HepG2 (cell line): ENCODE data around the gene WDR19. TPM values are rescaled to one million over a fixed set of nuclear protein-coding genes. Genes with fewer than 3 reads are reported as not detected.

Experiments
- ATAC-seq: fragments of 200-7000 bp; cut with Tn5 transposase; 3 replicates; pipeline ENCODE4 v1.9.1; 2020; ENCODE audit warnings: mild to moderate bottlenecking, moderate library complexity
- BruUV-seq: library from RNA; stranded (reverse); fragments of 400-500 nt; replicated peaks from 2 replicates; lab custom pipeline; 2021; lab: Mats Ljungman, UMichigan
- CTCF ChIA-PET: fragments of 300-600 bp; formaldehyde crosslinking; extraction: SDS; loops from one replicate; lab custom pipeline; 2021; ENCODE audit warnings: low total read pairs, inconsistent platforms, low intra/inter-chr PET ratio; lab: Yijun Ruan, JAX
- POLR2A ChIA-PET: fragments of 350-600 bp; sonication (Branson Sonifier 250); formaldehyde crosslinking; loops from one replicate; lab custom pipeline; 2020; ENCODE audit warnings: antibody characterized with exemption, inconsistent platforms; lab: Yijun Ruan, JAX
- DNase-seq: peaks from one replicate; pipeline ENCODE4 v3.0.0-alpha.2; 2015; ENCODE audit warnings: low spot score
- FAIRE-seq: peaks from 3 replicates; lab custom pipeline; 2011; peaks lifted over from hg19 to GRCh38; lab: Jason Lieb, UNC
- H2AFZ ChIP-seq: one replicate; pipeline ENCODE4 v1.6.1; 2011; ENCODE audit warnings: low read length, inconsistent platforms
- H3K27ac ChIP-seq: fragments of 300-600 bp; 3 replicates; pipeline ENCODE4 v1.8.0; 2011; ENCODE audit warnings: mixed run types, mild to moderate bottlenecking, mixed read lengths, low read length, inconsistent platforms; ENCODE audit not compliant: insufficient read depth; ENCODE audit errors: extremely low read length
- H3K27me3 ChIP-seq, 2 experiments: fragments of 200-600 bp in 1 of 2; 2 replicates in 1 of 2; 3 replicates in 1 of 2; pipeline versions ENCODE4 v1.6.0 to v1.8.0; 2011; ENCODE audit warnings: low read length in 2 of 2, mild to moderate bottlenecking in 2 of 2, moderate library complexity in 2 of 2, inconsistent platforms in 1 of 2; ENCODE audit not compliant: insufficient read depth in 2 of 2, control insufficient read depth in 1 of 2
- H3K36me3 ChIP-seq, 2 experiments: fragments of 200-600 bp in 1 of 2; replicated peaks in 1 of 2; 2 replicates in 1 of 2; 3 replicates in 1 of 2; pipeline versions ENCODE4 v1.5.1 to v1.8.0; 2011; ENCODE audit warnings: low read length in 2 of 2, inconsistent platforms in 1 of 2; ENCODE audit not compliant: insufficient read depth in 2 of 2, control insufficient read depth in 1 of 2
- H3K4me1 ChIP-seq: 2 replicates; pipeline ENCODE4 v1.5.1; 2012; ENCODE audit warnings: low read length, inconsistent platforms; ENCODE audit not compliant: insufficient read depth
- H3K4me2 ChIP-seq: 2 replicates; pipeline ENCODE4 v1.6.0; 2011; ENCODE audit warnings: low read depth, low read length, inconsistent platforms
- H3K4me3 ChIP-seq, 3 experiments: fragments of 200-600 bp in 1 of 3; sonication (generic), shearing (Covaris generic) in 1 of 3; replicated peaks in 1 of 3; 2 replicates each; pipeline ENCODE4 v1.5.1; 2011 to 2016; ENCODE audit warnings: low read length in 3 of 3, inconsistent platforms in 2 of 3, low read depth in 2 of 3, mild to moderate bottlenecking in 2 of 3, control low read depth in 1 of 3, mixed read lengths in 1 of 3; ENCODE audit not compliant: insufficient read depth in 1 of 3
- H3K79me2 ChIP-seq: one replicate; pipeline ENCODE4 v1.6.1; 2011; ENCODE audit warnings: low read length, inconsistent platforms; ENCODE audit not compliant: insufficient read depth
- H3K9ac ChIP-seq: 2 replicates; pipeline ENCODE4 v1.6.0; 2011; ENCODE audit warnings: mild to moderate bottlenecking, low read depth, low read length, inconsistent platforms; ENCODE audit not compliant: insufficient read depth
- H3K9me3 ChIP-seq: 2 replicates; pipeline ENCODE4 v1.5.1; 2012; ENCODE audit warnings: mild to moderate bottlenecking, low read length
- H4K20me1 ChIP-seq: 2 replicates; pipeline ENCODE4 v1.6.0; 2011; ENCODE audit warnings: inconsistent platforms, mild to moderate bottlenecking, low read length, moderate library complexity; ENCODE audit not compliant: insufficient read depth
- GABPA ChIP-seq, 2 experiments: IDR thresholded peaks; 2 replicates each; pipeline ENCODE4 v1.6.1; 2011 to 2016; ENCODE audit warnings: low read depth in 2 of 2, low read length in 1 of 2, missing biosample characterization in 1 of 2, missing genetic modification characterization in 1 of 2
- SIN3A ChIP-seq: IDR thresholded peaks from 2 replicates; pipeline ENCODE4 v1.6.1; 2011; ENCODE audit warnings: low read depth, mild to moderate bottlenecking, control low read depth, low read length, borderline replicate concordance
- SNRNP70 ChIP-seq: fragments of 200-400 bp; formaldehyde crosslinking; IDR thresholded peaks from 2 replicates; pipeline ENCODE4 v1.6.1; 2017; ENCODE audit warnings: mild to moderate bottlenecking, low read depth, low read length, moderate library complexity
- ZFP41 ChIP-seq: sonication (generic); formaldehyde crosslinking; IDR thresholded peaks from 2 replicates; pipeline ENCODE4 v1.4.0; 2020; ENCODE audit warnings: mild to moderate bottlenecking, missing genetic modification reagents, borderline replicate concordance
- WGBS: methylation state at CpG from one replicate; pipeline ENCODE4 v1.1.6; 2017; ENCODE audit warnings: low lambda C conversion rate; 5-methylcytosine and 5-hydroxymethylcytosine counted together
- in situ Hi-C: cut with HindIII; loops from 2 replicates; pipeline ENCODE4 v1.10.0; 2017; ENCODE audit warnings: low pct_unique_long_range_greater_than_20kb; ENCODE audit not compliant: extremely low pct_ligation_motif_present
- intact Hi-C: fragments of 100-400 bp; cut with micrococcal nuclease; formaldehyde crosslinking; loops from one replicate; pipeline ENCODE4 v1.10.0; 2022; ENCODE audit not compliant: unreplicated experiment
- polyA plus RNA-seq, 8 experiments: library from polyadenylated mRNA; depleted of rRNA in 3 of 8; stranded (reverse) in 7 of 8; unstranded in 1 of 8; fragments of >200 nt; fragmentation: Illumina TruSeq in 4 of 8; extraction: Trizol in 4 of 8; gene quantifications; 2 replicates each; pipeline versions ENCODE4 v1.2.1 to v1.2.3, GENCODE V29; 2011 to 2016; ENCODE audit warnings: low read depth in 4 of 8, missing spikeins in 1 of 8, mixed read lengths in 1 of 8; ENCODE audit not compliant: insufficient read depth in 1 of 8
- small RNA-seq, 3 experiments: library from RNA; depleted of rRNA; stranded (forward); fragments of <200 nt; gene quantifications; one replicate each; pipeline ENCODE3, GENCODE V24; 2012; ENCODE audit warnings: low read depth in 2 of 3, low replicate concordance in 1 of 3; ENCODE audit not compliant: insufficient read length in 3 of 3, insufficient read depth in 2 of 3
- total RNA-seq, 5 experiments: library from RNA; depleted of rRNA; stranded (reverse); fragments of >200 nt; fragmentation: Illumina TruSeq; extraction: Trizol; gene quantifications; 2 replicates each; pipeline ENCODE4 v1.2.3, GENCODE V29; 2016; ENCODE audit warnings: low read depth in 1 of 5
- TF ChIP-seq, protein P1 (sequence below): sonication (generic); formaldehyde crosslinking; IDR thresholded peaks from 2 replicates; pipeline ENCODE4 v1.5.0; 2020; ENCODE audit warnings: mild to moderate bottlenecking, missing genetic modification reagents

WDR19 gene
- total and polyA plus RNA-seq, 2 of the 13 experiments (the other 11 are each of a cell fraction or from before 2014, with no cell fraction given) = 22.9 to 34.1 TPM

DNA sequence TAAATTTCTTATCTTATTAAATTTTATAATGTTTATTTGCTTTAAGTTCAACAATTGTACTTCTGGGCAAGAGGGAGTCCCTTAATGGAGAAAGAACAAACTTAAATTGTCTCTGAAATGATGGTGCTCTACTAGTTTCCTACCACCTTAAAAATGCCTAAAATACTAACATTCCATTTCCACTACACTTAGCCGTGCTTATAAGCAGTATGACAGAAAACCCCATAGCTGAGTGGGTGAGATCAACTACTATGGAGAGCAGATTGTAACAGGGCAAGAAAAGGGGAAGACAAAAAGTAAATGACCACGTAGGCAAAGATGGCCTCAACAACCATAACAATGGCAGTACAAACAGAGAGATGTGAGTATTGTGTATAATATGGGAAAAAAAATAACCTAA lies 148.9 kb downstream of the WDR19 start:
- no peaks in the 10 kb centered on the region for H3K27me3 ChIP-seq
- no peak overlapping the region for H2AFZ ChIP-seq
- ATAC-seq (no peak), DNase-seq (no peak), FAIRE-seq (no peak)
- 93% methylated on average over 2 of the region's 2 CpGs for WGBS
- H3K36me3 ChIP-seq = peaks cover 0 to 24% of the 10 kb centered on the region in 2 experiments; a peak in 2 of 5 replicates
- ChIA-PET CTCF (no interaction called here), POLR2A (no interaction called here)
- no peak overlapping the region for H3K4me2 ChIP-seq
- no peaks in the 10 kb centered on the region for H4K20me1 ChIP-seq
- in situ Hi-C loops (no loop called here), intact Hi-C loops (no loop called here)
- H3K79me2 ChIP-seq = peaks cover 89% of the 10 kb centered on the region
- peaks cover 57% of the 10 kb centered on the region for H3K4me1 ChIP-seq
- no TSS peak for BruUV-seq
- no peaks in the 10 kb centered on the region for H3K9me3 ChIP-seq
- no peak overlapping the region for H3K27ac ChIP-seq
- H3K9ac ChIP-seq = no peak overlapping the region
- no peak for TF ChIP-seq ZFP41 (CRISPR knock-in tag)
- TF ChIP-seq SNRNP70 = no peak
- no peak for TF ChIP-seq GABPA (IDR thresholded peaks at IDR 0.05; ENCODE audit: low read depth, low read length)
- no peak for TF ChIP-seq GABPA (CRISPR knock-in tag; IDR thresholded peaks at IDR 0.05; ENCODE audit: low read depth)
- TF ChIP-seq, protein P1, sequence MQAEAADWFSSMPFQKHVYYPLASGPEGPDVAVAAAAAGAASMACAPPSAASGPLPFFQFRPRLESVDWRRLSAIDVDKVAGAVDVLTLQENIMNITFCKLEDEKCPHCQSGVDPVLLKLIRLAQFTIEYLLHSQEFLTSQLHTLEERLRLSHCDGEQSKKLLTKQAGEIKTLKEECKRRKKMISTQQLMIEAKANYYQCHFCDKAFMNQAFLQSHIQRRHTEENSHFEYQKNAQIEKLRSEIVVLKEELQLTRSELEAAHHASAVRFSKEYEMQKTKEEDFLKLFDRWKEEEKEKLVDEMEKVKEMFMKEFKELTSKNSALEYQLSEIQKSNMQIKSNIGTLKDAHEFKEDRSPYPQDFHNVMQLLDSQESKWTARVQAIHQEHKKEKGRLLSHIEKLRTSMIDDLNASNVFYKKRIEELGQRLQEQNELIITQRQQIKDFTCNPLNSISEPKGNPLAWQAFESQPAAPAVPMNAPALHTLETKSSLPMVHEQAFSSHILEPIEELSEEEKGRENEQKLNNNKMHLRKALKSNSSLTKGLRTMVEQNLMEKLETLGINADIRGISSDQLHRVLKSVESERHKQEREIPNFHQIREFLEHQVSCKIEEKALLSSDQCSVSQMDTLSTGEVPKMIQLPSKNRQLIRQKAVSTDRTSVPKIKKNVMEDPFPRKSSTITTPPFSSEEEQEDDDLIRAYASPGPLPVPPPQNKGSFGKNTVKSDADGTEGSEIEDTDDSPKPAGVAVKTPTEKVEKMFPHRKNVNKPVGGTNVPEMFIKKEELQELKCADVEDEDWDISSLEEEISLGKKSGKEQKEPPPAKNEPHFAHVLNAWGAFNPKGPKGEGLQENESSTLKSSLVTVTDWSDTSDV = no peak
- no peak for TF ChIP-seq SIN3A
- TF ChIP-seq, all 625 proteins: peak for 0
- H3K4me3 ChIP-seq = no peak overlapping the region

Small RNA genes lying within 50 kb of the gene (small RNA-seq; reads per million reads assigned to genes)
- gene RNU6-32P = 0 reads per million in 3 experiments

Other genes starting within 250 kb of the WDR19 start
- not detected in 2 replicates for gene TMEM156, start 150.1 kb upstream of the WDR19 start, total RNA-seq (2016; rRNA removed; fragmentation: Illumina TruSeq; extraction: Trizol)
- 1.2 and 1.6 TPM in 2 replicates for gene TMEM156, start 150.1 kb upstream of the WDR19 start, polyA plus RNA-seq (2011; rRNA removed)
- 36.2 and 45.3 TPM in 2 replicates for gene KLHL5, start 120.3 kb upstream of the WDR19 start, total RNA-seq (2016; rRNA removed; fragmentation: Illumina TruSeq; extraction: Trizol)
- gene KLHL5, start 120.3 kb upstream of the WDR19 start, polyA plus RNA-seq (2011; rRNA removed) = 32.6 and 38.7 TPM in 2 replicates
- gene RFC1, start 183.8 kb downstream of the WDR19 start, total RNA-seq (2016; rRNA removed; fragmentation: Illumina TruSeq; extraction: Trizol) = 78.8 and 118 TPM in 2 replicates
- 8.5 and 15.9 TPM in 2 replicates for gene RFC1, start 183.8 kb downstream of the WDR19 start, polyA plus RNA-seq (2011; rRNA removed)
- 41.9 and 82.0 TPM in 2 replicates for gene KLB, start 224.4 kb downstream of the WDR19 start, total RNA-seq (2016; rRNA removed; fragmentation: Illumina TruSeq; extraction: Trizol)
- gene KLB, start 224.4 kb downstream of the WDR19 start, polyA plus RNA-seq (2011; rRNA removed) = 22.6 and 25.3 TPM in 2 replicates